BJ (cell line): Measurements from ENCODE around the gene FHDC1. TPM values are rescaled to one million over a fixed set of nuclear protein-coding genes. Genes with fewer than 3 reads are reported as not detected.
"Not testable (repeated sequence)": the region's sequence is repeated elsewhere in the genome, so short reads cannot be mapped to it uniquely, and the experiment has no call there.

Experiments
- CTCF ChIA-PET: fragments of 350-600 bp; formaldehyde crosslinking; extraction: SDS; loops from one replicate; lab custom pipeline; 2021; ENCODE audit warnings: antibody characterized with exemption, inconsistent platforms; lab: Yijun Ruan, JAX
- POLR2A ChIA-PET: fragments of 300-600 bp; sonication (Branson Sonifier 250); formaldehyde crosslinking; extraction: SDS; loops from one replicate; lab custom pipeline; 2021; ENCODE audit warnings: antibody characterized with exemption; lab: Charles Lee
- DNase-seq: peaks from one replicate; pipeline ENCODE4 v3.0.0-alpha.2; 2011; ENCODE audit warnings: low read depth
- H3K27me3 ChIP-seq: 2 replicates; pipeline ENCODE4 v1.6.0; 2011; ENCODE audit warnings: low read length; ENCODE audit not compliant: control insufficient read depth, insufficient read depth
- H3K36me3 ChIP-seq: 2 replicates; pipeline ENCODE4 v1.5.1; 2011; ENCODE audit warnings: low read length; ENCODE audit not compliant: control insufficient read depth, insufficient read depth
- H3K4me3 ChIP-seq: 2 replicates; pipeline ENCODE4 v1.5.1; 2011; ENCODE audit warnings: low read depth, mild to moderate bottlenecking, control low read depth, low read length
- CTCF ChIP-seq: IDR thresholded peaks from 2 replicates; pipeline ENCODE4 v1.5.1; 2011; ENCODE audit warnings: low read depth, mild to moderate bottlenecking, control low read depth, inconsistent platforms, low read length, moderate library complexity; ENCODE audit not compliant: insufficient read depth
- polyA minus RNA-seq: library from RNA; depleted of rRNA, polyadenylated mRNA; stranded (reverse); fragments of >200 nt; gene quantifications from 2 replicates; pipeline ENCODE4 v1.2.3, GENCODE V29; 2011; rRNA and poly(A)+ RNA removed
- polyA plus RNA-seq: library from polyadenylated mRNA; depleted of rRNA; stranded (reverse); fragments of >200 nt; gene quantifications from 2 replicates; pipeline ENCODE4 v1.2.3, GENCODE V29; 2011; rRNA removed

The FHDC1 gene
- polyA plus RNA-seq (0.17 and 0.22 TPM in 2 replicates), polyA minus RNA-seq (0.19 and 0.36 TPM in 2 replicates)

GRCh38 chr4:152935631-152936445 lies at the start of gene FHDC1:
Gene FHDC1, plus strand, starts transcription at chr4:152936323. Its CDS starts 6,735 bp downstream, at chr4:152943058.
- Histone ChIP-seq H3K27me3 (peaks cover 10% of the 10 kb centered on the region), H3K36me3 (no peaks in the 10 kb centered on the region), H3K4me3 (peak within 1 kb of the TSS; percentile 48)
- DNase-seq: no peak
- no peak for TF ChIP-seq CTCF
- CTCF ChIA-PET: interaction anchor here (0.7 kb wide), 1 partner anchor 191 kb away, joined by 3 read pairs; no protein-coding TSS in a partner anchor
- POLR2A ChIA-PET: no interaction called here

- POLR2A ChIA-PET: no interaction called here
- TF ChIP-seq CTCF: no peak
- no peaks in the 10 kb centered on the region; the same call in 1 of the 2 replicates for H3K36me3 ChIP-seq
- CTCF ChIA-PET: no interaction called here
- H3K27me3 ChIP-seq: no peaks in the 10 kb centered on the region
- no peak for DNase-seq
- no peak overlapping the region for H3K4me3 ChIP-seq
These were observed 48.1 kb upstream of the FHDC1 start for GRCh38 chr4:152887981-152888380.

- POLR2A ChIA-PET: no interaction called here
These were observed 43.1 kb upstream of the FHDC1 start for GRCh38 chr4:152892974-152893373.

GRCh38 chr4:152894673-152895072 lies 41.5 kb upstream of the FHDC1 start:
- Histone ChIP-seq H3K27me3 (no peaks in the 10 kb centered on the region), H3K36me3 (no peaks in the 10 kb centered on the region; the same call in 1 of the 2 replicates), H3K4me3 (no peak overlapping the region)
- peak; percentile 2 for DNase-seq
- CTCF ChIA-PET: no interaction called here
- TF ChIP-seq CTCF: no peak
- POLR2A ChIA-PET: no interaction called here

More at GRCh38 chr4:152892974-152893373, 43.1 kb upstream of the FHDC1 start:
- DNase-seq: no peak
- Histone ChIP-seq H3K4me3 (no peak overlapping the region), H3K36me3 (no peaks in the 10 kb centered on the region; the same call in 1 of the 2 replicates), H3K27me3 (no peaks in the 10 kb centered on the region)
- CTCF ChIA-PET: no interaction called here
- no peak for TF ChIP-seq CTCF

- CTCF ChIA-PET: no interaction called here
- no peaks in the 10 kb centered on the region; the same call in 1 of the 2 replicates for H3K36me3 ChIP-seq
- no peaks in the 10 kb centered on the region for H3K27me3 ChIP-seq
- DNase-seq: peak; percentile 4
- H3K4me3 ChIP-seq: no peak overlapping the region
- TF ChIP-seq CTCF: no peak
- POLR2A ChIA-PET: no interaction called here
These were observed 39.3 kb upstream of the FHDC1 start for GRCh38 chr4:152896811-152897210.

GRCh38 chr4:152898133-152898532 lies 38.0 kb upstream of the FHDC1 start:
- POLR2A ChIA-PET: not testable (repeated sequence)

More at GRCh38 chr4:152898133-152898532, 38.0 kb upstream of the FHDC1 start:
- CTCF ChIA-PET, DNase-seq, H3K4me3 ChIP-seq, H3K36me3 ChIP-seq, H3K27me3 ChIP-seq: not testable (repeated sequence)
